D721Med (cell line): ENCODE measurements around the gene ZNF768.
"Not testable (repeated sequence)": the region's sequence is repeated elsewhere in the genome, so short reads cannot be mapped to it uniquely, and the experiment has no call there.

Experiments used
- DNase-seq: peaks from one replicate; pipeline ENCODE4 v3.0.0; 2011; ENCODE audit warnings: low spot score; ENCODE audit not compliant: insufficient read length
- FAIRE-seq: peaks from 2 replicates; lab custom pipeline; 2011; peaks lifted over from hg19 to GRCh38; lab: Jason Lieb, UNC
- TF ChIP-seq, protein P1 (sequence below): IDR thresholded peaks from 2 replicates; pipeline ENCODE4 v1.5.1; 2012; ENCODE audit warnings: mild to moderate bottlenecking, control low read depth; ENCODE audit not compliant: insufficient read depth; ENCODE audit errors: missing control alignments

Gene ZNF768

DNA sequence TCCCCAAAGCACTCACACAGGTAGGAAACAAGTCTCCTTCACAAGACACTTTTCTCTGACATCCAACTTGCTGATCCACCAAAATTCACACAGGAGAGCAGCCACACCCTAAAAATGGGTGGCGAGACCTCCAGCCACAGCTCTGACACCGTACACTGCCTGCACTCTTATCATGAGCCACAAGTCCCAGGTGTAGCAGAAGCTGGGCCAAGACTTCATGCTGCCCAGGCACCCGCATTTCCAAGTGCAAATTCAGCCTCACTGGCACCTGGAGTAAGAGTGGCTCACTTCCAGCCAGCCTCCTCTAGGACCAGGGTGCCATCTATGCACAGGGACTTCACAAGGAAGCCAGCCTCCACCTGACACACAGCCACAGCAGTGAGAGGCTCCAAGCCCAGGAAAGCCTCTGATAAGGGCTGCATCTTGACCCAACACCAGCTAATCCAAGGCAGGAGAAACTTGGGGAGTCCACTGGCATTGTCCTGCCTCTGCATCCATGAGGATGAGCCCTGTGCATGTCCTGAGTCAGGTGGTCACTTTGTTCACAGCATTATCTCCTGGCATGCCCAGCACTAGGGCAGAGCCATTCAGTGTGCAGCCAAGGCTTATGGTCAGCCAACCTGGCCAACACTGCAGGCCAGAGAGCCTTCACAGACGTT is 2.6 kb upstream of the ZNF768 start:
- no peak for DNase-seq
- FAIRE-seq = no peak
- TF ChIP-seq, protein P1, sequence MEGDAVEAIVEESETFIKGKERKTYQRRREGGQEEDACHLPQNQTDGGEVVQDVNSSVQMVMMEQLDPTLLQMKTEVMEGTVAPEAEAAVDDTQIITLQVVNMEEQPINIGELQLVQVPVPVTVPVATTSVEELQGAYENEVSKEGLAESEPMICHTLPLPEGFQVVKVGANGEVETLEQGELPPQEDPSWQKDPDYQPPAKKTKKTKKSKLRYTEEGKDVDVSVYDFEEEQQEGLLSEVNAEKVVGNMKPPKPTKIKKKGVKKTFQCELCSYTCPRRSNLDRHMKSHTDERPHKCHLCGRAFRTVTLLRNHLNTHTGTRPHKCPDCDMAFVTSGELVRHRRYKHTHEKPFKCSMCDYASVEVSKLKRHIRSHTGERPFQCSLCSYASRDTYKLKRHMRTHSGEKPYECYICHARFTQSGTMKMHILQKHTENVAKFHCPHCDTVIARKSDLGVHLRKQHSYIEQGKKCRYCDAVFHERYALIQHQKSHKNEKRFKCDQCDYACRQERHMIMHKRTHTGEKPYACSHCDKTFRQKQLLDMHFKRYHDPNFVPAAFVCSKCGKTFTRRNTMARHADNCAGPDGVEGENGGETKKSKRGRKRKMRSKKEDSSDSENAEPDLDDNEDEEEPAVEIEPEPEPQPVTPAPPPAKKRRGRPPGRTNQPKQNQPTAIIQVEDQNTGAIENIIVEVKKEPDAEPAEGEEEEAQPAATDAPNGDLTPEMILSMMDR = no peak

DNA sequence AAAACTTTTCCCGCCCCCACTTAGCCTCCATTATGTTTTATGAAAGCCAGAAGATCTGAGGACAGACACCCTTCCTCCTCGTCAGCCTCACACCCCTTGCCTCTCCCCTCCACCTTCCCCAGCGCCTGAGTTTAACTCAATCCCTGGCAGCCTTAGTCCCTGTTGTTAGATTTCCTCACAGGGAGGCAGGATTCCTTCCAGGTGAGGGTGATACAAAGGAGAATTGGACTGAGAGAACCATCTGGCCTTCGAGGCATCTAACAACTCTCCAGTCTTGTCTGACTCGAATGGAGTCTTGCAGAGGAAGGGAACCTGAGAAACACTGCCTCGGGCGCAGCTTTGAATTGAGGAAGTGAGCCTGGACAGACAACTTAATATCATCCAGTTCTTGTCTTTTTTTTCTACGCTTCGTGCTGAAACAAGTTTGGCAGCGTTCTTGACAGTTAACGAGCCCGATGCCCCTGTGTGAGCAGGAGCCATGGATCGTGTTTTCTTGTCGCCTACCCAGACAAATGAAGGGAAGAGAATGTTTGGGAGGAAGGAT is 1.3 kb upstream of the ZNF768 start:
- no peak for FAIRE-seq
- DNase-seq = no peak
- TF ChIP-seq, protein P1 = no peak

DNA sequence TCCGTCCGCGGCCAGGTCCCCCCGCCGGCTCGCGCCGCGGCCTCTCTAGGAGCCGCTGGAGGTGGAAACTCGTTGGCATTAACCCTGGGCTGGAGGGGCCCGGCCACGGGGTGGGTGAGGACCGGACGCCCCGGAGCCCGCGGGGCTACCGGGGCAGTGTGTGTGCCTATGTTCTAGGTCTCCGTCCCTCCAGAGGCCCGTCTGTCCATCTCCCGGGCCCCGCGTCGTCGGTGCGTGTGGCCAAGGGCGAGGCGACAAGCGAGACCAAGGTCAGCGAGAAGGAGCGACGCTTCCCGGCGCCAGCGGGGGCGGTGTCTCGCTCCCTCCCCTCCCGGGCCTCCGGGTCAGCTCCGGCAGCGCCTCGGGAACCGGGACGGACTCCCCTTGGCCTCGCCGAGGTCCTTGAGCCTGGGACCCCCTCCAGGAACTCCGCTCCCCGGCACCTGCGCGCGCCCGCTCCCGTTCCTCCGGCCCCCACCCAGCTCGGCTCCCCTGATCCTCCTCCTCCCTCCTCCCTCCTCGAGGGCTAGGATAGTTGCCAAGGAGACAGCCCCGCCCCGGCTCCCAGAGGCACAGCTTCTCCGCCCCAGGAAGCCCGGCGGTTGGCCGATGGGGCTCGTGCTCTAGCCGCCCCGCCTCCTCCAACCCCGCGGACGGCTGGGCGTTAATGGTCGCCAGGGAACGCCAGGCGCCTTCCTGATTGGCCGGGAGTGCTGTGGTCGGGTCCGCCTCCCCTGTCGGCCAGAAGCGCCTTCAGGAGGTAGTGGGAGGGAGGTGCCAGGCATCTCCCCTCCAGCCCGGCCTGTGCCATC is 663 bp upstream of the ZNF768 start:
- FAIRE-seq = no peak
- DNase-seq = peak; percentile 94
- TF ChIP-seq, protein P1 = no peak

DNA sequence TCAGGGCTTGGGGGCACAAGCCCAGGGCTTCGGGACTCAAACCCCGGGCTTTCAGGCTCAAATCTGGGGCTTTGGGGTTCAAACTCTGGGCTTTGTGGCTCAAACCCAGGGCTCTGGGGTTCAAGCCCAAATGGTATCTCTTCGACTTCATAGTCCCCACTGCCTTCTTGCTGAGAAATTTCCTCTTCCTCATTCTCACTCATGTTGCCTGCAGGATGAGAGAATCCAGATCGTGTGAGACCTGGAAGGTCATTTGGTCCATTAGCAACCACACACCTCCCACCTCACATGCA is 576 bp downstream of the ZNF768 start:
- TF ChIP-seq, protein P1 = no peak
- DNase-seq (no peak), FAIRE-seq (no peak)

DNA sequence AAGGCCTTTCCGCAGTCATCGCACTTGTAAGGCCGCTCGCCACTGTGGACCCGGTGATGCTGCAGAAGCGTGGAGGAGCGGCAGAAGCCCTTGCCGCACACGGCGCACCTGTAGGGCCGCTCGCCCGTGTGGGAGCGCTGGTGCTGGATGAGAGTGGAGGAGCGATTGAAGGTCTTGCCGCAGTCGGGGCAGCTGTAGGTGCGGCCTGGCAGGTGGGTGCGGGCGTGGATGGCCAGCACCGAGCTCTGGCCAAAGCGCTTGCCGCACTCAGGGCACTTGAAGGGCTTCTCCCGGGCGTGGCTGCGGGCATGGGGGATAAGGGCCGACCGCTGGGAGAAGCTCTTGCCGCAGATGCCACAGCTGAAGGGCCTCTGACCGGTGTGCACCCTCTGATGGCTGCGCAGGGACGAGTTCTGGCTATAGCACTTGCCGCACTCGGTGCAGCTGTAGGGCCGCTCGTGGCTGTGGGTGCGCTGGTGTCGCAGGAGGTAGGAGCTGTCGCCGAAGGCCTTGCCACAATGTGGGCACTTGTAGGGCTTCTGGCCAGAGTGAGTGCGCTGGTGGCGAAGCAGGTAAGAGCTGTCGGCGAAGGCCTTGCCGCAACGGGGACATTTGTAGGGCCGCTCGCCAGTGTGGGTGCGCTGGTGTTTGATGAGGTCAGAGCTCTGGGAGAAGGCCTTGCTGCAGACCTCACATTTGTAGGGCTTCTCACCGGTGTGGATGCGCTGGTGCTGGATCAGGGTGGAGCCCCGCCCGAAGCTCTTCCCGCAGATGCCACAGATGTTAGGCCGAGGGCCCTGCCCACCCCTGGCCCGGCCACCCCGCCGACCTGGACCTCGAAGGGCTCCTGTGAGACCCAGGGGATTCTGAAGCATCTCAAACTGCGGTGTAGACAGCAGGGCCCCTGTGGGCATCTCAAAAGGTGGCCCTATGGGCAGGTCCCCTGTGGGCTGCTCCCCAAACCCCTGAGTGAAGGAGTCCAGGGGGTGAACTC is 1.5 kb downstream of the ZNF768 start:
- TF ChIP-seq, protein P1 = no peak
- no peak for FAIRE-seq
- no peak for DNase-seq

DNA sequence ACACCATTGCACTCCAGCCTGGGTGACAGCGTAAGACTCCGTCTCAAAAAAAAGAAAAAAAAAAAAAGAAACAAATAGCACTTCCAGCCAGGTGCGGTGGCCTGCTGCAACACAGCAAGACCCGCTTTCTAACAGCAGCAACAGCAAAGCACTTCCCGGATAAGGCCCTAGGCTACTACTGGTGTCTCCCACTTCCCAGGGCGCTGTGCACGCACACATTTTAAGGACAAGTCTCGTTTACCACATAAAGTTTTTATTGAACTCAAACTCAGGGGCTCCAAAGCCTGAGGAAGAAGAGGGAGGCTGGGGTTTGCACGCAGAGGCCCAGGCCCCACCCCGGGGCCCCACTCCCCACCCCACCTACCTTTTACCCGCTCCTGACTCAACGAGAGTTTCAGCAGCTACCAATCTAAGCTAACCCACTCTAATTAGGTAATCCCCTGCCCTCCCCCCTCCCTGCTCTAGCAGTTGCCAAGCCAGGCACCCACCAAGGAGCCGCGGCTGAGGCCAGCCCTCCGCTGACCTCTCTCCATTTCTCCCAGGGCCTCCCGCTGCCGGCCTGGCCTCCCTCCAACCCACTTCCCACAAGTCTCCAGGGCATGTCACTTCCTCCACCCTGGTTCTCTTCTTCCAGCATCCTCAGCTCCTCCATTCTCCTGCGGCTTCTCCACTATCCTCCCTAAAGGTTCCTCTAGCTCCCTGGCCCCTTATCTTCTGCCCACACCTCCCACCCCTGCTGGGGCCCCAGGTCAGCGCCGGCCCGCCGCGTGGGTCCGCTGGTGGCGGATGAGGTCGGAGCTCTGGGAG is 2.4 kb downstream of the ZNF768 start:
- TF ChIP-seq, protein P1 = no peak
- no peak for FAIRE-seq
- DNase-seq = no peak

DNA sequence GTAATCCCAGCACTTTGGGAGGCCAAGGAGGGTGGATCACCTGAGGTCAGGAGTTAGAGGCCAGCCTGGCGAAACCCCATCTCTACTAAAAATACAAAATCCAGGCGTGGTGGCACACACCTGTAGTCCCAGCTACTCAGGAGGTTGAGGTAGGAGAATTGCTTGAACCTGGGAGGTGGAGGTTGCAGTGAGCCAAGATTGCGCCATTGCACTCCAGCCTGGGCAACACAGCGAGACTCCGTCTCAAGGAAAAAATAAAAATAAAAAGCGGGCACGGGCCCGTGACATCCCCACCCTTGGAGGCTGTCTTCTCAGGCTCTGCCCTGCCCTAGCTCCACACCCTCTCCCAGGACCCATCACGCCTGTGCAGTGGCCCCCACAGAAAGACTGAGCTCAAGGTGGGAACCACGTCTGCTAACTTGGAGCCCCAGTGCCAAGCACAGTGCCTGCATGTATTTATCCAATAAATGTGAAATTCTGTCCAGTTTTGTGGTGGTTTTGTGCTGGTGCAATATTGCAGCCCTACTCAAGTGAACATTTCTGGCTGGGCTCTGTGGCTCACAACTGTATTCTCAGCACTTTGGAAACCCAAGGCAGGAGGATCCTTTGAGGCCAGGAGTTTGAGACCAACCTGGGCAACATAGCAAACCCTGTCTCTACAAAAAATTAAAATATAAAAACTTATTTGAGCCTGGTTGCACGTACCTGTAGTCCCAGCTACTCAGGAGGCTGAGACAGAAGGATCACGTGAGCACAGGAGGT is 3.5 kb downstream of the ZNF768 start:
- not testable (repeated sequence) for FAIRE-seq, DNase-seq
